Keratinocyte (primary cell): ENCODE measurements around the gene RCAN2.

Experiments
- EZH2 ChIP-seq: IDR thresholded peaks from one replicate; pipeline ENCODE4 v1.6.1; 2012; ENCODE audit warnings: inconsistent platforms, mild to moderate bottlenecking, low read length, moderate library complexity
- TF ChIP-seq, protein P1 (sequence below), 3 experiments: IDR thresholded peaks in 1 of 3; conservative IDR thresholded peaks in 1 of 3; optimal IDR thresholded peaks in 1 of 3; 2 replicates in 2 of 3; 3 replicates in 1 of 3; pipeline versions ENCODE3 to v1.5.1; 2011; ENCODE audit warnings: low read length in 3 of 3, mild to moderate bottlenecking in 3 of 3, moderate library complexity in 2 of 3, control low read depth in 1 of 3, inconsistent platforms in 1 of 3; ENCODE audit not compliant: insufficient read depth in 2 of 3; ENCODE audit errors: extremely low read depth in 1 of 3

DNA sequence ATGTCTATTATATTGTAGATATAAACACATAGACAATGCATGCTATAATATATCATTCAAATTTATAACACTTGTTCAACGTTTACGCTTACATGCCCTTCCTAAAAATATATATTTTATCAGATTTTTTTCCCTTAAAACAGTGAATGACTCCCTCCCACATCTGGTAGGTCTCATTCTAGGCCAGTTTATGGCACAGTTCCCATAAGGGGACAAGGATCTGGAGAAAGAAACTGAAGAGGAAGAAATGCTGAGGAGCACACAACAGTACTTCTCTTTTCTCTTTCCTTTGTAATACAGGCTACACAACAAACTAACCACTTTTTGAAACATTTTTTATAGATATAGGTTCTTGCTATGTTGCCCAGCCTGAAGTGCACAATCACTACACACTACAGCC lies 48.6 kb upstream of the RCAN2 start:
- TF ChIP-seq, protein P1, sequence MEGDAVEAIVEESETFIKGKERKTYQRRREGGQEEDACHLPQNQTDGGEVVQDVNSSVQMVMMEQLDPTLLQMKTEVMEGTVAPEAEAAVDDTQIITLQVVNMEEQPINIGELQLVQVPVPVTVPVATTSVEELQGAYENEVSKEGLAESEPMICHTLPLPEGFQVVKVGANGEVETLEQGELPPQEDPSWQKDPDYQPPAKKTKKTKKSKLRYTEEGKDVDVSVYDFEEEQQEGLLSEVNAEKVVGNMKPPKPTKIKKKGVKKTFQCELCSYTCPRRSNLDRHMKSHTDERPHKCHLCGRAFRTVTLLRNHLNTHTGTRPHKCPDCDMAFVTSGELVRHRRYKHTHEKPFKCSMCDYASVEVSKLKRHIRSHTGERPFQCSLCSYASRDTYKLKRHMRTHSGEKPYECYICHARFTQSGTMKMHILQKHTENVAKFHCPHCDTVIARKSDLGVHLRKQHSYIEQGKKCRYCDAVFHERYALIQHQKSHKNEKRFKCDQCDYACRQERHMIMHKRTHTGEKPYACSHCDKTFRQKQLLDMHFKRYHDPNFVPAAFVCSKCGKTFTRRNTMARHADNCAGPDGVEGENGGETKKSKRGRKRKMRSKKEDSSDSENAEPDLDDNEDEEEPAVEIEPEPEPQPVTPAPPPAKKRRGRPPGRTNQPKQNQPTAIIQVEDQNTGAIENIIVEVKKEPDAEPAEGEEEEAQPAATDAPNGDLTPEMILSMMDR (optimal IDR thresholded peaks at IDR 0.05 in 1 of 3, IDR thresholded peaks at IDR 0.05 in 1 of 3, conservative IDR thresholded peaks at IDR 0.05 in 1 of 3; ENCODE audit: extremely low read depth in 1 of 3, insufficient read depth in 2 of 3, low read length in 3 of 3): no peak
- no peak for TF ChIP-seq EZH2
